GM21786 (cell line): ENCODE results near the gene BTBD19.
"Not testable (repeated sequence)": the region's sequence is repeated elsewhere in the genome, so short reads cannot be mapped to it uniquely, and the experiment has no call there.

Experiments
- ATAC-seq: cut with Tn5 transposase; IDR thresholded peaks from one replicate; pipeline ENCODE4 v1.9.1; 2021; ENCODE audit not compliant: unreplicated experiment

The BTBD19 gene

GRCh38 chr1:44828003-44828651, 19.8 kb downstream of the BTBD19 start:
- no peak for ATAC-seq

- ATAC-seq, result no peak
Observed at GRCh38 chr1:44828841-44829440, 20.6 kb downstream of the BTBD19 start.

- ATAC-seq, result no peak
Observed at GRCh38 chr1:44829506-44830384, 21.4 kb downstream of the BTBD19 start.

GRCh38 chr1:44830900-44831304, 22.6 kb downstream of the BTBD19 start:
- no peak for ATAC-seq

GRCh38 chr1:44831516-44831915, 23.2 kb downstream of the BTBD19 start:
- no peak for ATAC-seq

GRCh38 chr1:44832056-44832705, 23.9 kb downstream of the BTBD19 start:
- no peak for ATAC-seq

- no peak for ATAC-seq
Observed at GRCh38 chr1:44834328-44834727, 26.0 kb downstream of the BTBD19 start.

- peak; percentile 80 for ATAC-seq
Observed at GRCh38 chr1:44835738-44836675, 27.7 kb downstream of the BTBD19 start.

GRCh38 chr1:44838294-44838693, 30.0 kb downstream of the BTBD19 start:
- not testable (repeated sequence) for ATAC-seq

- ATAC-seq, result no peak
Observed at GRCh38 chr1:44839576-44839975, 31.3 kb downstream of the BTBD19 start.

GRCh38 chr1:44842486-44842861, 34.2 kb downstream of the BTBD19 start:
- no peak for ATAC-seq

GRCh38 chr1:44842862-44843655, 34.7 kb downstream of the BTBD19 start, which contains the start of gene PTCH2:
Gene PTCH2, minus strand, starts transcription at chr1:44843253. Its CDS starts 321 bp downstream, at chr1:44842932.
- ATAC-seq, result no peak

GRCh38 chr1:44846985-44847384, 38.7 kb downstream of the BTBD19 start:
- no peak for ATAC-seq

- ATAC-seq, result no peak
Observed at GRCh38 chr1:44847845-44848244, 39.5 kb downstream of the BTBD19 start.

- no peak for ATAC-seq
Observed at GRCh38 chr1:44848456-44849181, 40.3 kb downstream of the BTBD19 start.

GRCh38 chr1:44849575-44850132, 41.3 kb downstream of the BTBD19 start:
- no peak for ATAC-seq

GRCh38 chr1:44851308-44851707, 43.0 kb downstream of the BTBD19 start:
- no peak for ATAC-seq

GRCh38 chr1:44853201-44853600, 44.9 kb downstream of the BTBD19 start:
- no peak for ATAC-seq
